Testis (tissue), 5 donors: ENCODE measurements around the gene SLK. TPM values are rescaled to one million over a fixed set of nuclear protein-coding genes. Genes with fewer than 3 reads are reported as not detected.

Source experiments
- DNase-seq: peaks from one replicate; pipeline ENCODE4 v3.0.0-alpha.2; 2019
- H3K27ac ChIP-seq, 2 donors: fragments of 200-600 bp; sonication (generic); one replicate each; pipeline ENCODE4 v1.5.1; 2019
- H3K27me3 ChIP-seq: fragments of 200-600 bp; sonication (generic); one replicate; pipeline ENCODE4 v1.5.1; 2019
- H3K36me3 ChIP-seq: fragments of 200-600 bp; sonication (generic); one replicate; pipeline ENCODE4 v1.5.1; 2017; ENCODE audit warnings: low read depth; ENCODE audit errors: missing control alignments
- H3K4me1 ChIP-seq: fragments of 200-600 bp; sonication (generic); one replicate; pipeline ENCODE4 v1.5.1; 2019
- H3K4me3 ChIP-seq, 2 donors: fragments of 200-600 bp; sonication (generic); one replicate each; pipeline ENCODE4 v1.5.1; 2017 to 2019
- H3K9me3 ChIP-seq: fragments of 200-600 bp; sonication (generic); one replicate; pipeline ENCODE4 v1.5.1; 2017
- POLR2A ChIP-seq: fragments of 450-650 bp; IDR thresholded peaks from one replicate; pipeline ENCODE4 v1.6.1; 2017; ENCODE audit warnings: antibody characterized with exemption, mild to moderate bottlenecking, moderate library complexity
- WGBS, 2 donors: methylation state at CpG; one replicate each; pipeline ENCODE4 v1.1.5; 2018; 5-methylcytosine and 5-hydroxymethylcytosine counted together
- intact Hi-C: fragments of 100-400 bp; cut with DNase I; formaldehyde crosslinking; loops from one replicate; pipeline ENCODE4 v1.15.1; 2023; ENCODE audit warnings: low total_unique reads
- long read RNA-seq, 2 donors: transcript quantifications; one replicate each; lab custom pipeline, GENCODE V29; 2026
- polyA plus RNA-seq: library from polyadenylated mRNA; stranded (reverse); fragments of 350-450 nt; fragmentation: Illumina TruSeq; extraction: RNeasy Lipid Tissue Mini Kit (QIAGEN cat#74804); gene quantifications from one replicate; pipeline ENCODE4 v1.2.3, GENCODE V29; 2014; ENCODE audit warnings: low read depth, low replicate concordance; ENCODE audit not compliant: insufficient read depth
- total RNA-seq, 2 donors: library from RNA; depleted of rRNA; stranded (reverse); fragments of >200 nt; gene quantifications; one replicate each; pipeline ENCODE4 v1.2.3, GENCODE V29; 2016
- TF ChIP-seq, protein P1 (sequence below), 3 experiments: fragments of 450-650 bp in 2 of 3; fragments of 200-600 bp in 1 of 3; sonication (generic) in 1 of 3; IDR thresholded peaks; one replicate each; pipeline ENCODE4 v1.5.1; 2016 to 2019; ENCODE audit warnings: antibody characterized with exemption in 3 of 3, mild to moderate bottlenecking in 2 of 3, moderate library complexity in 1 of 3

Gene SLK
- total RNA-seq (10 to 100 TPM; 57.7 to 59.4 TPM), polyA plus RNA-seq (10.7 TPM)
- long read RNA-seq, donor 1, full-length matches to known transcripts, result 4 of 32 reads
- long read RNA-seq, donor 1, partial matches to known transcripts, result 28 of 32 reads
- long read RNA-seq, donor 1, other reads (novel, unspliced or antisense), result 0 of 32 reads
- long read RNA-seq, donor 2, partial matches to known transcripts, result 23 of 23 reads
- long read RNA-seq, donor 2, other reads (novel, unspliced or antisense), result 0 of 23 reads

- TF ChIP-seq, protein P1, sequence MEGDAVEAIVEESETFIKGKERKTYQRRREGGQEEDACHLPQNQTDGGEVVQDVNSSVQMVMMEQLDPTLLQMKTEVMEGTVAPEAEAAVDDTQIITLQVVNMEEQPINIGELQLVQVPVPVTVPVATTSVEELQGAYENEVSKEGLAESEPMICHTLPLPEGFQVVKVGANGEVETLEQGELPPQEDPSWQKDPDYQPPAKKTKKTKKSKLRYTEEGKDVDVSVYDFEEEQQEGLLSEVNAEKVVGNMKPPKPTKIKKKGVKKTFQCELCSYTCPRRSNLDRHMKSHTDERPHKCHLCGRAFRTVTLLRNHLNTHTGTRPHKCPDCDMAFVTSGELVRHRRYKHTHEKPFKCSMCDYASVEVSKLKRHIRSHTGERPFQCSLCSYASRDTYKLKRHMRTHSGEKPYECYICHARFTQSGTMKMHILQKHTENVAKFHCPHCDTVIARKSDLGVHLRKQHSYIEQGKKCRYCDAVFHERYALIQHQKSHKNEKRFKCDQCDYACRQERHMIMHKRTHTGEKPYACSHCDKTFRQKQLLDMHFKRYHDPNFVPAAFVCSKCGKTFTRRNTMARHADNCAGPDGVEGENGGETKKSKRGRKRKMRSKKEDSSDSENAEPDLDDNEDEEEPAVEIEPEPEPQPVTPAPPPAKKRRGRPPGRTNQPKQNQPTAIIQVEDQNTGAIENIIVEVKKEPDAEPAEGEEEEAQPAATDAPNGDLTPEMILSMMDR (IDR thresholded peaks at IDR 0.05), result no peak
- peak; percentile 91 for TF ChIP-seq POLR2A
- WGBS, 2 donors, result 0 to 1% methylated on average over 6 to 44 of the region's 92 CpGs
These were observed at the start of gene SLK for GRCh38 chr10:103966671-103967447. Gene SLK (plus strand): TSS chr10:103967140. CDS start chr10:103967746, 606 bp downstream.

DNA sequence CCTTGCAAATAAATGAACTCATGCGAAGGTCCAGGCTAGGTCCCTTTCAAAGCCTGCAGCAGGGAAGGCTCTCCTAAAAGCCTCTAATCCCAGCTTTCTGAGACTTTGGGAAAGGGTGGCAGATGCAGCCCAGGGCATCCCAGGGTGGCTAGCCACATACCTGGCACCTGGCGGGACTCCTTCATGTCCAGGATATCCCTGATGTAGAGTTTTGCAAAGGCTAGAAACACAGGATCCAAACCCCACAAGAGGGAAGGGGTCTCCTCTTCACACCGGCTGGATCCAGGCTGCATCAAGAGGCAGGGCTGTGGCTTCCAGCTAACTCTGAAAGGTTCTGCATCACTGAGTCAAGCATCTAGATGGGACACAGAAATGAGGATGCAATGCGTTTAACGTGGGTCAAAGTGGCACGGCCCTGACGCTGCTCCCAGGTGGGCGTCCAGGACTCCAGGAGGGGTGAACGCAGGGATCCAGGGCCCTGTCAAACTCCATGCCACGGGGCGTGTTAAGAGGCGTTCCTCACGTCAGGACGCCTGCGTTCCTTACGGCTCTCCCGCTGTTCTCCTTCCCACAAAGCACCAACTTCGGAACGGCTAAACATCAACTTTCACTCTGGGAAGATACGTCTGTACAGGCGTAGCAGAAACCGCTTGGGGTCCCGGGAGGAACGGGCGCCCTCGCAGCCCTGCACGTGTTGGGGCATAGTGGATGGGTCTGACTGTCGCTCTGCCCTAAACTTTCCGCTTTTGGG lies 49.5 kb upstream of the SLK start:
- Histone ChIP-seq H3K27ac (peak overlapping the region; percentile 93 to 97), H3K4me3 (peak overlapping the region; percentile 76 to 87), H3K9me3 (no peaks in the 10 kb centered on the region), H3K36me3 (no peaks in the 10 kb centered on the region), H3K4me1 (peaks cover 44% of the 10 kb centered on the region), H3K27me3 (no peaks in the 10 kb centered on the region)
- TF ChIP-seq, protein P1 (IDR thresholded peaks at IDR 0.05), result no peak
- TF ChIP-seq POLR2A, result no peak
- peak; percentile 56 for DNase-seq
- intact Hi-C loops, result no loop called here
- WGBS, 2 donors, result 1 to 2% methylated on average over 27 to 29 of the region's 29 CpGs

More at GRCh38 chr10:103966671-103967447, at the start of gene SLK:
- Histone ChIP-seq H3K4me1 (peaks cover 8% of the 10 kb centered on the region), H3K27me3 (no peaks in the 10 kb centered on the region), H3K4me3 (peak within 1 kb of the TSS; percentile 80 to 93), H3K9me3 (no peaks in the 10 kb centered on the region), H3K36me3 (no peaks in the 10 kb centered on the region), H3K27ac (peak within 1 kb of the TSS; percentile 98 to 99)
- peak; percentile 87 for DNase-seq
- intact Hi-C loops, result no loop called here

- H3K27me3 ChIP-seq, result no peaks in the 10 kb centered on the region
- intact Hi-C loops, result no loop called here
- no peaks in the 10 kb centered on the region for H3K9me3 ChIP-seq
- H3K4me1 ChIP-seq, result peaks cover 44% of the 10 kb centered on the region
- H3K36me3 ChIP-seq, result no peaks in the 10 kb centered on the region
- H3K27ac ChIP-seq, result peak within 1 kb of the TSS; percentile 93 to 97
- H3K4me3 ChIP-seq, result peak within 1 kb of the TSS; percentile 76 to 87
- WGBS, 2 donors, result 0 to 1% methylated on average over 33 to 53 of the region's 53 CpGs
- peak; percentile 61 for TF ChIP-seq POLR2A
- TF ChIP-seq, protein P1 (IDR thresholded peaks at IDR 0.05), result peak in 2 of 3 experiments; percentile 15 to 35
- peak; percentile 98 for DNase-seq
These were observed 48.7 kb upstream of the SLK start, which contains the start of gene STN1 for GRCh38 chr10:103918053-103918846. Gene STN1 (minus strand): TSS chr10:103918184. CDS start chr10:103917594, 590 bp downstream.

GRCh38 chr10:103919648-103920025 lies 47.3 kb upstream of the SLK start:
- no peak for TF ChIP-seq POLR2A
- TF ChIP-seq, protein P1 (IDR thresholded peaks at IDR 0.05), result no peak
- no peaks in the 10 kb centered on the region for H3K36me3 ChIP-seq
- no peaks in the 10 kb centered on the region for H3K27me3 ChIP-seq
- peaks cover 44% of the 10 kb centered on the region for H3K4me1 ChIP-seq
- no peaks in the 10 kb centered on the region for H3K9me3 ChIP-seq
- no peak overlapping the region for H3K4me3 ChIP-seq
- intact Hi-C loops, result no loop called here
- WGBS, 2 donors, result 88 to 100% methylated on average over 1 of the region's 1 CpG
- DNase-seq, result no peak
- peak overlapping the region; percentile 15 to 41 for H3K27ac ChIP-seq
